CD4-positive, alpha-beta T cell (primary cell): ENCODE data around the gene PCP2. TPM values are rescaled to one million over a fixed set of nuclear protein-coding genes. Genes with fewer than 3 reads are reported as not detected.
A peak's percentile ranks its signal among the peaks of the same experiment; 100 is the strongest.

ENCODE experiments used
- ATAC-seq: fragments of 200-7000 bp; cut with Tn5 transposase; one replicate; pipeline ENCODE4 v1.10.0; 2022; ENCODE audit warnings: mild to moderate bottlenecking; ENCODE audit not compliant: poor library complexity
- CTCF ChIA-PET: fragments of 350-600 bp; sonication (Branson Sonifier 250); formaldehyde crosslinking; loops from one replicate; lab custom pipeline; 2021; ENCODE audit warnings: antibody characterized with exemption, inconsistent platforms; lab: Charles Lee
- POLR2A ChIA-PET: fragments of 350-600 bp; sonication (Branson Sonifier 250); formaldehyde crosslinking; loops from one replicate; lab custom pipeline; 2021; ENCODE audit warnings: antibody characterized with exemption, inconsistent platforms; lab: Charles Lee
- DNase-seq, 14 experiments: peaks; one replicate each; pipeline ENCODE4 v3.0.0-alpha.2; 2013 to 2020; ENCODE audit warnings: mixed read lengths in 2 of 14
- H3K27ac ChIP-seq, 2 donors: one replicate each; pipeline versions ENCODE4 v1.5.1 to v1.7.0; 2013; ENCODE audit warnings: low read length in 2 of 2, low read depth in 1 of 2, mild to moderate bottlenecking in 1 of 2
- H3K27me3 ChIP-seq, 2 experiments: 1 replicate in 1 of 2; 2 replicates in 1 of 2; pipeline versions ENCODE4 v1.6.1 to v1.7.0; 2013; ENCODE audit warnings: low read length in 2 of 2, control low read depth in 1 of 2, mild to moderate bottlenecking in 1 of 2, moderate library complexity in 1 of 2; ENCODE audit not compliant: insufficient read depth in 2 of 2, control insufficient read depth in 1 of 2
- H3K36me3 ChIP-seq: one replicate; pipeline ENCODE4 v1.6.1; 2013; ENCODE audit warnings: low read length, control low read depth; ENCODE audit not compliant: insufficient read depth
- H3K4me1 ChIP-seq: one replicate; pipeline ENCODE4 v1.6.1; 2013; ENCODE audit warnings: low read length, control low read depth; ENCODE audit not compliant: insufficient read depth
- H3K4me3 ChIP-seq: one replicate; pipeline ENCODE4 v1.5.1; 2013; ENCODE audit warnings: mild to moderate bottlenecking, low read length, moderate library complexity
- H3K9me3 ChIP-seq, 2 experiments: 1 replicate in 1 of 2; 2 replicates in 1 of 2; pipeline versions ENCODE4 v1.6.1 to v1.7.0; 2013; ENCODE audit warnings: low read length in 2 of 2, mild to moderate bottlenecking in 2 of 2, control low read depth in 1 of 2, moderate library complexity in 1 of 2; ENCODE audit not compliant: control insufficient read depth in 1 of 2, insufficient read depth in 1 of 2
- H3K27ac Mint-ChIP-seq: one replicate; pipeline ENCODE4 v1.8.0; 2020; ENCODE audit warnings: mixed read lengths
- H3K27me3 Mint-ChIP-seq: one replicate; pipeline ENCODE4 v1.8.0; 2021; ENCODE audit warnings: mixed read lengths
- H3K36me3 Mint-ChIP-seq: one replicate; pipeline ENCODE4 v1.8.0; 2021; ENCODE audit warnings: low read depth, mixed read lengths
- H3K4me1 Mint-ChIP-seq: one replicate; pipeline ENCODE4 v1.8.0; 2021; ENCODE audit warnings: low read depth, mixed read lengths
- H3K4me3 Mint-ChIP-seq: one replicate; pipeline ENCODE4 v1.8.0; 2020; ENCODE audit warnings: mild to moderate bottlenecking, mixed read lengths
- H3K9me3 Mint-ChIP-seq: one replicate; pipeline ENCODE4 v1.8.0; 2020; ENCODE audit warnings: mixed read lengths
- CTCF ChIP-seq: fragments of 200-600 bp; IDR thresholded peaks from one replicate; pipeline ENCODE4 v1.8.0; 2022; ENCODE audit warnings: antibody characterized with exemption, mild to moderate bottlenecking
- intact Hi-C, 2 experiments: fragments of 100-400 bp; cut with DNase I in 1 of 2; cut with micrococcal nuclease in 1 of 2; formaldehyde crosslinking; loops; one replicate each; pipeline versions ENCODE4 v1.15.1 to v1.9.0; 2023 to 2025; cut with DNase I, micrococcal nuclease
- total RNA-seq, 174 experiments: library from RNA in 2 of 174; stranded (reverse) in 2 of 174; gene quantifications; one replicate each; pipeline ENCODE4 v1.2.3 and lab custom pipeline; 2021 to 2026

Gene PCP2
- total RNA-seq, 2 experiments from 2014 or later, result 1.9 to 2.1 TPM

- Mint-ChIP-seq H3K36me3 (no peaks in the 10 kb centered on the region), H3K4me3 (no peak within 1 kb of the TSS), H3K27ac (no peak within 1 kb of the TSS), H3K4me1 (peaks cover 11% of the 10 kb centered on the region), H3K27me3 (peaks cover 43% of the 10 kb centered on the region), H3K9me3 (no peaks in the 10 kb centered on the region)
- peaks cover 0 to 7% of the 10 kb centered on the region in 2 experiments for H3K9me3 ChIP-seq
- H3K27me3 ChIP-seq, result peaks cover 9 to 19% of the 10 kb centered on the region in 2 experiments
- POLR2A ChIA-PET, result interaction anchor here (1.8 kb wide), 1 partner anchor 12 kb away, joined by 6 read pairs; the partner anchor contains the start of gene TRAPPC5
- intact Hi-C loops, result no loop called here
- ATAC-seq (no peak), DNase-seq (peak in 1 of 14 experiments; percentile 20)
- no peak within 1 kb of the TSS for H3K27ac ChIP-seq
- CTCF ChIA-PET, result interaction anchor here (1.8 kb wide), 1 partner anchor 12 kb away, joined by 7 read pairs; the partner anchor contains the start of gene TRAPPC5
- no peak for TF ChIP-seq CTCF
- H3K4me3 ChIP-seq, result no peak within 1 kb of the TSS
- H3K36me3 ChIP-seq, result no peaks in the 10 kb centered on the region
- H3K4me1 ChIP-seq, result peaks cover 24% of the 10 kb centered on the region
Measured at GRCh38 chr19:7668842-7669241, 35.3 kb upstream of the PCP2 start, which contains the start of gene RETN. TSS of gene RETN (plus strand) at chr19:7669049. CDS start at chr19:7669327, 278 bp downstream.

GRCh38 chr19:7665076-7665475, 31.6 kb upstream of the PCP2 start:
- ChIA-PET CTCF (interaction anchor here (2.0 kb wide), 1 partner anchor 16 kb away, joined by 5 read pairs; the partner anchor contains the start of gene TRAPPC5), POLR2A (no interaction called here)
- no peaks in the 10 kb centered on the region for H3K36me3 Mint-ChIP-seq
- peaks cover 0 to under 1% of the 10 kb centered on the region in 2 experiments for H3K9me3 ChIP-seq
- peaks cover 16% of the 10 kb centered on the region for H3K4me1 ChIP-seq
- TF ChIP-seq CTCF, result no peak
- no peak for ATAC-seq
- H3K36me3 ChIP-seq, result no peaks in the 10 kb centered on the region
- DNase-seq, result no peak
- intact Hi-C loops, result no loop called here
- no peak overlapping the region for H3K4me3 ChIP-seq
- H3K4me3 Mint-ChIP-seq, result no peak overlapping the region
- no peaks in the 10 kb centered on the region for H3K9me3 Mint-ChIP-seq
- H3K4me1 Mint-ChIP-seq, result peaks cover 5% of the 10 kb centered on the region
- H3K27ac Mint-ChIP-seq, result no peak overlapping the region
- H3K27ac ChIP-seq, result no peak overlapping the region
- H3K27me3 Mint-ChIP-seq, result peaks cover 14% of the 10 kb centered on the region
- peaks cover 2 to 10% of the 10 kb centered on the region in 2 experiments for H3K27me3 ChIP-seq

GRCh38 chr19:7663706-7664105, 30.2 kb upstream of the PCP2 start:
- H3K36me3 ChIP-seq, result no peaks in the 10 kb centered on the region
- no peaks in the 10 kb centered on the region for H3K36me3 Mint-ChIP-seq
- DNase-seq (no peak), ATAC-seq (no peak)
- H3K9me3 Mint-ChIP-seq, result no peaks in the 10 kb centered on the region
- intact Hi-C loops, result no loop called here
- no peaks in the 10 kb centered on the region for H3K9me3 ChIP-seq
- H3K4me3 ChIP-seq, result no peak overlapping the region
- H3K4me1 ChIP-seq, result peaks cover 5% of the 10 kb centered on the region
- ChIA-PET POLR2A (no interaction called here), CTCF (interaction anchor here (2.0 kb wide), 1 partner anchor 17 kb away, joined by 5 read pairs; the partner anchor contains the start of gene TRAPPC5)
- no peak overlapping the region for H3K27ac ChIP-seq
- no peaks in the 10 kb centered on the region for H3K4me1 Mint-ChIP-seq
- peaks cover 6% of the 10 kb centered on the region for H3K27me3 Mint-ChIP-seq
- no peak overlapping the region for H3K4me3 Mint-ChIP-seq
- no peaks in the 10 kb centered on the region for H3K27me3 ChIP-seq
- no peak overlapping the region for H3K27ac Mint-ChIP-seq
- no peak for TF ChIP-seq CTCF
